CD14-positive monocyte (primary cell): Measurements from ENCODE around the gene ITPR3. TPM values are rescaled to one million over a fixed set of nuclear protein-coding genes. Genes with fewer than 3 reads are reported as not detected.

Experiments used
- DNase-seq, 3 donors: peaks; one replicate each; pipeline ENCODE4 v3.0.0-alpha.2; 2011 to 2022
- H2AFZ ChIP-seq: 2 replicates; pipeline ENCODE4 v1.6.0; 2012; ENCODE audit warnings: mild to moderate bottlenecking, low read depth, low read length, inconsistent platforms; ENCODE audit not compliant: insufficient read depth, poor library complexity, severe bottlenecking
- H3K27ac ChIP-seq, 2 donors: 1 replicate in 1 of 2; 2 replicates in 1 of 2; pipeline ENCODE4 v1.5.1; 2012 to 2013; ENCODE audit warnings: low read length in 2 of 2, control low read depth in 1 of 2, inconsistent platforms in 1 of 2, low read depth in 1 of 2, mild to moderate bottlenecking in 1 of 2
- H3K27me3 ChIP-seq, 2 donors: one replicate each; pipeline versions ENCODE4 v1.6.0 to v1.6.1; 2011 to 2013; ENCODE audit warnings: low read length in 2 of 2; ENCODE audit not compliant: control insufficient read depth in 2 of 2, insufficient read depth in 2 of 2
- H3K36me3 ChIP-seq, 2 donors: replicated peaks in 1 of 2; 1 replicate in 1 of 2; 2 replicates in 1 of 2; pipeline versions ENCODE4 v1.5.1 to v1.6.1; 2012 to 2013; ENCODE audit warnings: low read length in 2 of 2, control low read depth in 1 of 2, inconsistent platforms in 1 of 2, mild to moderate bottlenecking in 1 of 2; ENCODE audit not compliant: insufficient read depth in 2 of 2, control insufficient read depth in 1 of 2
- H3K4me1 ChIP-seq, 2 donors: 1 replicate in 1 of 2; 2 replicates in 1 of 2; pipeline versions ENCODE4 v1.5.1 to v1.6.1; 2012 to 2013; ENCODE audit warnings: low read length in 2 of 2, control low read depth in 1 of 2, inconsistent platforms in 1 of 2, mild to moderate bottlenecking in 1 of 2, moderate library complexity in 1 of 2; ENCODE audit not compliant: insufficient read depth in 2 of 2, control insufficient read depth in 1 of 2
- H3K4me2 ChIP-seq: replicated peaks from 2 replicates; pipeline ENCODE3; 2012; ENCODE audit warnings: low read length, moderate library complexity, mild to moderate bottlenecking; ENCODE audit not compliant: poor library complexity, severe bottlenecking; ENCODE audit errors: extremely low read depth
- H3K4me3 ChIP-seq, 3 experiments: fragments of 200-600 bp in 1 of 3; sonication (generic) in 1 of 3; replicated peaks in 1 of 3; 1 replicate in 2 of 3; 2 replicates in 1 of 3; pipeline ENCODE4 v1.5.1; 2011 to 2013; ENCODE audit warnings: low read length in 3 of 3, mild to moderate bottlenecking in 3 of 3, control low read depth in 2 of 3, low read depth in 2 of 3, inconsistent platforms in 1 of 3, moderate library complexity in 1 of 3
- H3K79me2 ChIP-seq: 2 replicates; pipeline ENCODE4 v1.6.0; 2012; ENCODE audit warnings: mild to moderate bottlenecking, control low read depth, inconsistent platforms, low read length, moderate library complexity; ENCODE audit not compliant: insufficient read depth
- H3K9ac ChIP-seq: 2 replicates; pipeline ENCODE4 v1.6.0; 2017; ENCODE audit warnings: low read length, mild to moderate bottlenecking; ENCODE audit not compliant: insufficient read depth, poor library complexity, severe bottlenecking
- H3K9me3 ChIP-seq, 2 donors: replicated peaks in 1 of 2; 1 replicate in 1 of 2; 2 replicates in 1 of 2; pipeline versions ENCODE4 v1.5.1 to v1.6.1; 2012 to 2013; ENCODE audit warnings: low read length in 2 of 2, control low read depth in 1 of 2; ENCODE audit not compliant: control insufficient read depth in 1 of 2, insufficient read depth in 1 of 2
- H4K20me1 ChIP-seq: 2 replicates; pipeline ENCODE4 v1.6.0; 2012; ENCODE audit warnings: mild to moderate bottlenecking, low read length, control low read depth, moderate library complexity; ENCODE audit not compliant: insufficient read depth
- H3K27ac Mint-ChIP-seq, 7 donors: one replicate each; pipeline ENCODE4 v1.8.0; 2020; ENCODE audit warnings: mild to moderate bottlenecking in 7 of 7, mixed read lengths in 7 of 7, moderate library complexity in 6 of 7, inconsistent platforms in 2 of 7
- H3K27me3 Mint-ChIP-seq, 3 donors: one replicate each; pipeline ENCODE4 v1.8.0; 2021 to 2022; ENCODE audit warnings: low read depth in 3 of 3, mild to moderate bottlenecking in 3 of 3, mixed read lengths in 3 of 3, moderate library complexity in 3 of 3, inconsistent platforms in 1 of 3
- H3K36me3 Mint-ChIP-seq, 2 donors: one replicate each; pipeline ENCODE4 v1.8.0; 2020; ENCODE audit warnings: mixed read lengths in 2 of 2, inconsistent platforms in 1 of 2, mild to moderate bottlenecking in 1 of 2
- H3K4me1 Mint-ChIP-seq: one replicate; pipeline ENCODE4 v1.8.0; 2020; ENCODE audit warnings: mild to moderate bottlenecking, mixed read lengths
- H3K4me3 Mint-ChIP-seq, 2 donors: one replicate each; pipeline ENCODE4 v1.8.0; 2020; ENCODE audit warnings: mild to moderate bottlenecking in 2 of 2, mixed read lengths in 2 of 2, moderate library complexity in 1 of 2
- H3K9me3 Mint-ChIP-seq, 7 donors: one replicate each; pipeline ENCODE4 v1.8.0; 2020 to 2022; ENCODE audit warnings: mixed read lengths in 7 of 7, mild to moderate bottlenecking in 6 of 7, moderate library complexity in 6 of 7, inconsistent platforms in 2 of 7
- CTCF ChIP-seq: fragments of 200-600 bp; IDR thresholded peaks from one replicate; pipeline ENCODE4 v1.8.0; 2022; ENCODE audit warnings: antibody characterized with exemption, mild to moderate bottlenecking
- WGBS: methylation state at CpG from one replicate; pipeline ENCODE4 v1.1.5; 2013; ENCODE audit warnings: missing lambda C conversion rate; ENCODE audit not compliant: insufficient coverage; 5-methylcytosine and 5-hydroxymethylcytosine counted together
- intact Hi-C, 2 donors: fragments of 100-400 bp; cut with micrococcal nuclease; formaldehyde crosslinking; loops; one replicate each; pipeline versions ENCODE4 v1.15.0 to v1.15.1; 2023
- polyA plus RNA-seq, 3 donors: library from polyadenylated mRNA; depleted of rRNA in 1 of 3; unstranded in 2 of 3; stranded (reverse) in 1 of 3; fragments of 300-500 nt in 2 of 3; fragments of >200 nt in 1 of 3; fragmentation: Illumina TruSeq in 2 of 3; gene quantifications; 1 replicate in 2 of 3; 2 replicates in 1 of 3; pipeline ENCODE4 v1.2.3, GENCODE V29; 2012 to 2021

Gene ITPR3
- polyA plus RNA-seq, 3 donors = 1.8 TPM; not detected in 2

DNA sequence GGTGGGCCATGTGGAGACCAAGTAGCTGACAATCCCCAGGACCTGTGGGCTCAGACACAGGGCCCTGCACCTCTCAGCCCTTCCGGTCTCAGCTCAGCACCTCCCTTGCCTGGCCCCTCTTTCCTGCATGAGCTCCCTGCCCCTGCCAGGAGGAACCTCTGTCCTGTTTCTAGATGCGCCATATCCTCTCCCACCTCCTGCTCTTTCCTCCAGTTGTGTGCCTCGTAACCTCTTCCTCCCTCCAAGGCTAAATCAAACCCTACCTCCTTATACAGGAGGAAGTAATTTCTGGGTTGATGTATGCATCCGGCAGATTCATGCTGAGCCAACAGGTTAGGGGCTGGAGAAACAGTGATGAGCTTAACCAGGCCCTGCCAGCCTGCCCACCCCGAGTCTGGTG lies 30.9 kb downstream of the ITPR3 start:
- no peak overlapping the region for H3K9ac ChIP-seq
- no peaks in the 10 kb centered on the region for H3K9me3 Mint-ChIP-seq
- H3K9me3 ChIP-seq = no peaks in the 10 kb centered on the region
- H3K27ac ChIP-seq = no peak overlapping the region
- no peak overlapping the region for H3K4me2 ChIP-seq
- no peaks in the 10 kb centered on the region for H3K4me1 ChIP-seq
- no peak overlapping the region for H3K4me3 Mint-ChIP-seq
- H3K36me3 Mint-ChIP-seq = peaks cover 0 to 3% of the 10 kb centered on the region in 2 donors
- intact Hi-C loops = no loop called here
- no peak overlapping the region for H3K4me3 ChIP-seq
- peak overlapping the region in 1 of 7 donors; percentile 69 for H3K27ac Mint-ChIP-seq
- TF ChIP-seq CTCF = no peak
- no peak overlapping the region for H2AFZ ChIP-seq
- peaks cover 2 to 5% (median 4%) of the 10 kb centered on the region in 3 donors for H3K27me3 Mint-ChIP-seq
- WGBS = 57% methylated on average over 1 of the region's 5 CpGs
- no peaks in the 10 kb centered on the region for H3K36me3 ChIP-seq
- no peaks in the 10 kb centered on the region for H3K27me3 ChIP-seq
- no peak for DNase-seq
- peaks cover 12% of the 10 kb centered on the region for H3K4me1 Mint-ChIP-seq
- no peaks in the 10 kb centered on the region for H3K79me2 ChIP-seq
- H4K20me1 ChIP-seq = no peaks in the 10 kb centered on the region

GRCh38 chr6:33654831-33655554 lies 33.9 kb downstream of the ITPR3 start:
- H3K4me2 ChIP-seq = no peak overlapping the region
- Mint-ChIP-seq H3K9me3 (no peaks in the 10 kb centered on the region), H3K27me3 (peaks cover 0 to 6% (median 4%) of the 10 kb centered on the region in 3 donors), H3K27ac (no peak overlapping the region), H3K4me1 (peaks cover 12% of the 10 kb centered on the region), H3K4me3 (no peak overlapping the region), H3K36me3 (peaks cover 0 to 1% of the 10 kb centered on the region in 2 donors)
- H3K4me3 ChIP-seq = no peak overlapping the region
- intact Hi-C loops = no loop called here
- no peak overlapping the region for H3K9ac ChIP-seq
- TF ChIP-seq CTCF = no peak
- 51% methylated on average over 3 of the region's 5 CpGs for WGBS
- H4K20me1 ChIP-seq = no peaks in the 10 kb centered on the region
- H3K9me3 ChIP-seq = no peaks in the 10 kb centered on the region
- no peak for DNase-seq
- no peaks in the 10 kb centered on the region for H3K4me1 ChIP-seq
- no peak overlapping the region for H3K27ac ChIP-seq
- no peaks in the 10 kb centered on the region for H3K79me2 ChIP-seq
- no peak overlapping the region for H2AFZ ChIP-seq
- H3K27me3 ChIP-seq = no peaks in the 10 kb centered on the region
- H3K36me3 ChIP-seq = no peaks in the 10 kb centered on the region
